IPS-11a (cell line): ENCODE data around the gene ANKRD11.

Experiments used
- H3K4me3 ChIP-seq: one replicate; pipeline ENCODE4 v1.5.1; 2013; ENCODE audit warnings: low read depth, low read length, control low read depth

ANKRD11 gene

DNA sequence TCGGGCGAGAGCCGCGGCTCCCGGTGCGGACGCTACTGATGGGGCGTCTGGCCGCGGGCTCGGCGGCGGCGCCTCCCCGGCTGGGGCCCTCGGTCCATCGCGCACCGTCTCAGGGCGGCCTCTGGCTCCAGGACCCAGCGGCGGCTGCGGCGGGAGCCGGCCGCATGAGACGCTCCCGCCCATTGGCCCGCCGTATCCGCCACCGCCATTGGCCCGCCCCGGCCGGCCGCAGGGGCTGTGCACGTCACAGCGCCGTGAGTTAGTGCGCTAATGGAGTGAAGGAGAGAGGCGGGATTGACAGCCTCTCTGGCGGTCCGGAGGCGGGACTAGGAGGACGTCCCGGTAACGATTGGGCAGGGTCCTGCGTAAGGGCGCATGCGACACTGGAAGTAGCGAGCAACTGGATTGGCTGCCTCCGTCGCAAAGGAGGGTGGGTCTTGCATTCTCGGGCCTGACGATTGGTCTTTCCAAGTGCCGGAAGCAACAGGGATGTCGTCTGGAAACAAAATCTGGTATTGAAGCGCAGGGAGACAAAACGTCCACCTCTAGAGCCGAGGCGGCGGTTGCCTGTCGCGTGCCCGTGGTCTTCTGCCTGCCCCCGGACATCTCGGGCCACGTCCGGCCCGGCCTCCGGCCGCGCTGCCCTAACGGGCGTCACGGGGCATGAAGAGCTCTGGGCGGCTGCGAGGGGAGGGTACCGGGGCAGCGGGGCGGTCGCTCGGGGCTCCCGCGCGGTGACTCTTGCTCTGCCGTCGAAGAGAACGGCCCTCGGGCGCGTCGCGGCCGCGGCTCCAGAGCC lies at the start of gene ANKRD11:
TSS of gene ANKRD11 (minus strand) at position 123 of the 799 bp plus-strand sequence. CDS start 173,542 bp downstream, outside the sequence.
- peak within 1 kb of the TSS; percentile 76 for H3K4me3 ChIP-seq

- H3K4me3 ChIP-seq = no peak overlapping the region
Observed at GRCh38 chr16:89538286-89538685, 47.9 kb upstream of the ANKRD11 start.

DNA sequence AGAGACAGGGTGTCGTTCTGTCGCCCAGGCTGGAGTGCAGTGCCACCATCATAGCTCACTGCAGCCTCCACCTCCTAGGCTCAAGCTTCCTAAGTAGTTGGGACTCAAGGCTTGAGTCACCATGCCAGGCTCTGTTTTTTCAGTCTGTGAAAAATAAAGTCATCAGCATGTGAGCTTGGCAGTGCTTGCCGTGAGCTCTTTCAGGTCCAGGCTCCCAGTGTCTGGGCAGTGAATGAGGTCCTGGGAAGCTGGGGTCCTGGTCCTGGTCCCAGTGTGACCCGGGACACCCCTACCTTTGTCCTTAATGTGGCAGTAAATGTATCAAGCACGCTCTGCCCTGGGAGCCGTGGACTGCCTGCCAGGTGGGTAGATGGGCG lies 47.2 kb upstream of the ANKRD11 start:
- H3K4me3 ChIP-seq = no peak overlapping the region

- H3K4me3 ChIP-seq = no peak overlapping the region
Observed at GRCh38 chr16:89536886-89537548, 46.7 kb upstream of the ANKRD11 start.

DNA sequence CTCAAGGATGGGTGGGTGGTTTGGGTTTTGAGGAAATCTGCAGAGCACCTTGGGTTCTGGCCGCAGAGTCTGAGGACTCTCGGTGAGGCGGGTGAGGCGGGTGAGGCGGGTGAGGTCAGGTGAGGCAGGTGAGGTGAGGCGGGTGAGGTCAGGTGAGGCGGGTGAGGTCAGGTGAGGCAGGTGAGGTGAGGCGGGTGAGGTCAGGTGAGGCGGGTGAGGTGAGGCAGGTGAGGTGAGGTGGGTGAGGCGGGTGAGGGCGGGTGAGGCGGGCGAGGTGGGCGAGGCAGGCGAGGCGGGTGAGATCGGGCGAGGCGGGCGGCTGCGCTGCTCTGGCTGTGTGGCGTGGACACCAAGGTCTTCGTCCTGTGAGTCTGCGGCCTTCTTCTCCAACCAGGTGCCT lies 46.0 kb upstream of the ANKRD11 start:
- H3K4me3 ChIP-seq = no peak overlapping the region

GRCh38 chr16:89534252-89534756 lies 43.9 kb upstream of the ANKRD11 start:
- no peak overlapping the region for H3K4me3 ChIP-seq

DNA sequence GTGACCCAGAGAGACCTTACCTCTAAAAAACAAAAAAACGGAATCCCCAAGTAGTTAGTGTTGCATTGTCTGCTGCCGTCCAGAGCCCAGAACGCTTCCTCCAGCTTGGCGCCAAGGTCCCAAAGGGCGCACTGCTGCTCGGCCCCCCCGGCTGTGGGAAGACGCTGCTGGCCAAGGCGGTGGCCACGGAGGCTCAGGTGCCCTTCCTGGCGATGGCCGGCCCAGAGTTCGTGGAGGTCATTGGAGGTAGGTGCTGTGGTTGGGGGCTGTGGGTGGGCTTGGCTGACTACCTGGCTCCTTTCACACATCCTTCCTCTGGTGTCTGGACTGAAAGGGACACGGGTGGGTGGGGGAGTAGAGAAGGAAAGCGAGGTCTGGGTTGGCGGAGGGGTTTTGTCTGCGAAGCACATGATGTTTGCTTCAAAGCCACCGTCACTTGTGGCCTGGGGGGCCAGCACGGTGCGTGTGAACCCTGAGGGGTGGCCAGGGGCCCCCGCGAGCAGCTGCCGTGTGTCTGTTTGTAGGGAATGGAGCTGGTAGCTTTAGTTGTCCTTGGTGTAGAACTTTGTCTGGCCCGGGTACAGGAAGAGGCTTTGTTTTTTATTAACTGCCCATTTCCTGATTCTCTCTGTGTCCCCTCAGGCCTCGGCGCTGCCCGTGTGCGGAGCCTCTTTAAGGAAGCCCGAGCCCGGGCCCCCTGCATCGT lies 41.6 kb upstream of the ANKRD11 start:
- no peak overlapping the region for H3K4me3 ChIP-seq

GRCh38 chr16:89530401-89531381 lies 40.3 kb upstream of the ANKRD11 start:
- no peak overlapping the region for H3K4me3 ChIP-seq

DNA sequence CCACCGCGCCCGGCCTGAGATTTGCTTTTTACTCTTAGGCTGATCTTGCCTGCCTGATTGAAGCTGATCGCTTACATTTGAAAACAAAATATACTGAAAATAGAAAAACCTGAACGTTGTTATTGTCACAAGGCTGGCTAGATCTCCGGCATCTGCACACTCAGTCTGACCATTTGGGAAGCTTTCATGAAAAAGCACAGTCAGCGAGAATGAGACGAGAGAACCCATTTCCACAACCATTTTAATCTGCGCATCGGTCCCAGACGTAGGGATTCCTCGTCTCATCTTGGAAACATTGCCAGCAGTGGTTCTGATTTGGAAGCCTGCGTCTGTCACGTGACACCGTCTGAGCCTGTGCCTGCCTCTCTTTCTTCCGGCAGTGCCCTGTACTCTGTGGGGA lies 38.7 kb upstream of the ANKRD11 start:
- no peak overlapping the region for H3K4me3 ChIP-seq

- H3K4me3 ChIP-seq = no peak overlapping the region
Observed at GRCh38 chr16:89525146-89525913, 35.0 kb upstream of the ANKRD11 start.

GRCh38 chr16:89523680-89524344 lies 33.5 kb upstream of the ANKRD11 start:
- H3K4me3 ChIP-seq = no peak overlapping the region

- no peak overlapping the region for H3K4me3 ChIP-seq
Observed at GRCh38 chr16:89522287-89522686, 31.9 kb upstream of the ANKRD11 start.

DNA sequence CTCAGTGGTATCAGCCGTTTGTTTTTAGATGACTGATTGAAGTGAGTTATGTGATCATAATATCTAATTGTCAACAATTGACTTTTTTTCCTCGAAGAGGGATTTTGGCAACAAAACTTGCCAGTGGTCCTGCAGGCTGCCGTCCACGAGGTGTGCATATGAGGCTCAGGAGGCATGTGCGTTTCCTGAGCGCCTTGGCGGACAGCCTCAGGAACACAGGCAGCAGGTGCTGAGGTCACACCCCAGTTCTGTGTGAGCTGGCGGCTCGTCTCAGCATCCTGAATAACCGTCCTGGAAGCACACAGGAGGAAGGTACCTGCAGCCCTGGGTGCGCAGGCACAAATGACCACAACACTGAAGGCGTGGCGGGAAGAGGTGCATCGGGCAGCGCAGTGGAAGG lies 29.5 kb upstream of the ANKRD11 start:
- no peak overlapping the region for H3K4me3 ChIP-seq

GRCh38 chr16:89517128-89517527 lies 26.8 kb upstream of the ANKRD11 start:
- no peak overlapping the region for H3K4me3 ChIP-seq

GRCh38 chr16:89512453-89512852 lies 22.1 kb upstream of the ANKRD11 start:
- no peak overlapping the region for H3K4me3 ChIP-seq

GRCh38 chr16:89511374-89511773 lies 21.0 kb upstream of the ANKRD11 start:
- no peak overlapping the region for H3K4me3 ChIP-seq

- no peak overlapping the region for H3K4me3 ChIP-seq
Observed at GRCh38 chr16:89510526-89510925, 20.2 kb upstream of the ANKRD11 start.

DNA sequence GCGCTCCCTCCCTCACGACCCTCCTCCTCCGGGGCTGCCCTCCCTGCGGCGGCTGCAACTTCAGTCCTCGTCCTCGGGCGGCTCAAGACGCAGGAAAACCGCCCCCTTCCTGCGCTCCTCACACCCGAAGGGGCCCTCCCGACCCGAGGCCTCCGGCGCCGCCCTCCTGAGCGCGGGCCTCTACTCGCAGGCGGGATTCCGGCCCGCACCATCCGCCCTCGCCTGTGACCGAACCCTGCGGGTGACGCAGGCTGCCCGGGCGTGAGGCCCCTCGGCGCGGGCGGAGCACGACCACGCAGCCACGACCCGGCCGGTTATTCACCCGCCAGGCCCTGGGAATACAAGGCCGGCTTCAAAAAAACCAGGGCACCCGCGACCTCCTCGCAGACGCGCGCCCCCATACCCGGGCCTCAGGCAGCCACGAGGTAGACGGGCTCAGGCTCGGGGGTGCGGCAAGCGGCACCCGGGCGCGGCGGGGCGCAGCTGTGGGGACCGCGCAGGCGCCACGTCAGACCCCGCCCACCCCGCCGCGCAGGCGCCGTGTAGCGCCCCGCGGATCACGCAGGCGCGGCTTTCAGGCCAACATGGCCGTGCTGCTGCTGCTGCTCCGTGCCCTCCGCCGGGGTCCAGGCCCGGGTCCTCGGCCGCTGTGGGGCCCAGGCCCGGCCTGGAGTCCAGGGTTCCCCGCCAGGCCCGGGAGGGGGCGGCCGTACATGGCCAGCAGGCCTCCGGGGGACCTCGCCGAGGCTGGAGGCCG lies 17.7 kb upstream of the ANKRD11 start, which contains the start of gene SPG7:
TSS of gene SPG7 (plus strand) at position 570 of the 757 bp plus-strand sequence. CDS start at position 585, 15 bp downstream.
- H3K4me3 ChIP-seq = peak within 1 kb of the TSS; percentile 92
